Activated naive CD4-positive, alpha-beta T cell treated with anti-CD3 and anti-CD28 coated beads, Interleukin-2, amount 10 ng/mL, durations not matched to agents 7 days and 5 days (primary cell): ENCODE data around the gene CCDC33.

Source experiments
- CTCF ChIA-PET: fragments of 350-600 bp; sonication (Branson Sonifier 250); formaldehyde crosslinking; loops from one replicate; lab custom pipeline; 2021; ENCODE audit warnings: antibody characterized with exemption; lab: Charles Lee
- DNase-seq: peaks from one replicate; pipeline ENCODE4 v3.0.0-alpha.2; 2020
- H3K27ac Mint-ChIP-seq: one replicate; pipeline ENCODE4 v1.8.0; 2021; ENCODE audit warnings: mild to moderate bottlenecking, moderate library complexity, mixed read lengths
- H3K27me3 Mint-ChIP-seq: one replicate; pipeline ENCODE4 v1.8.0; 2021; ENCODE audit warnings: mild to moderate bottlenecking, mixed read lengths
- H3K36me3 Mint-ChIP-seq: one replicate; pipeline ENCODE4 v1.8.0; 2021; ENCODE audit warnings: mixed read lengths
- H3K4me1 Mint-ChIP-seq: one replicate; pipeline ENCODE4 v1.8.0; 2021; ENCODE audit warnings: mixed read lengths
- H3K4me3 Mint-ChIP-seq: one replicate; pipeline ENCODE4 v1.8.0; 2021; ENCODE audit warnings: mild to moderate bottlenecking, moderate library complexity, mixed read lengths
- H3K9me3 Mint-ChIP-seq: one replicate; pipeline ENCODE4 v1.8.0; 2021; ENCODE audit warnings: mixed read lengths

Gene CCDC33

GRCh38 chr15:74381190-74381453 is 145.0 kb downstream of the CCDC33 start:
- no peak overlapping the region for H3K27ac Mint-ChIP-seq
- no peaks in the 10 kb centered on the region for H3K36me3 Mint-ChIP-seq
- no peaks in the 10 kb centered on the region for H3K27me3 Mint-ChIP-seq
- H3K4me1 Mint-ChIP-seq = peaks cover 59% of the 10 kb centered on the region
- no peak for DNase-seq
- CTCF ChIA-PET = interaction anchor here (1.5 to 6.2 kb wide), 4 partner anchors 50 to 161 kb away, joined by 5 to 307 read pairs (median 14); partner anchors contain the start of gene SEMA7A
- H3K9me3 Mint-ChIP-seq = no peaks in the 10 kb centered on the region
- H3K4me3 Mint-ChIP-seq = no peak overlapping the region

GRCh38 chr15:74381481-74381880 is 145.4 kb downstream of the CCDC33 start:
- CTCF ChIA-PET = interaction anchor here (1.4 to 6.2 kb wide), 8 partner anchors 24 to 251 kb away, joined by 3 to 307 read pairs (median 6); partner anchors contain the start of gene SEMA7A
- H3K9me3 Mint-ChIP-seq = no peaks in the 10 kb centered on the region
- no peak overlapping the region for H3K4me3 Mint-ChIP-seq
- H3K27me3 Mint-ChIP-seq = no peaks in the 10 kb centered on the region
- DNase-seq = no peak
- H3K4me1 Mint-ChIP-seq = peaks cover 59% of the 10 kb centered on the region
- no peaks in the 10 kb centered on the region for H3K36me3 Mint-ChIP-seq
- H3K27ac Mint-ChIP-seq = peak overlapping the region; percentile 21

- peak; percentile 82 for DNase-seq
- Mint-ChIP-seq H3K27ac (no peak overlapping the region), H3K27me3 (no peaks in the 10 kb centered on the region), H3K4me1 (peaks cover 59% of the 10 kb centered on the region), H3K36me3 (no peaks in the 10 kb centered on the region), H3K9me3 (no peaks in the 10 kb centered on the region), H3K4me3 (no peak overlapping the region)
- CTCF ChIA-PET = interaction anchor here (0.6 to 6.2 kb wide), 27 partner anchors 8 to 387 kb away, joined by 3 to 307 read pairs (median 5); partner anchors contain the start of genes SEMA7A and UBL7
Observed at GRCh38 chr15:74382004-74382816, 146.1 kb downstream of the CCDC33 start.

GRCh38 chr15:74383286-74383685 is 147.2 kb downstream of the CCDC33 start:
- CTCF ChIA-PET = interaction anchor here (1.2 to 6.2 kb wide), 8 partner anchors 10 to 106 kb away, joined by 5 to 307 read pairs (median 12); partner anchors contain the start of gene SEMA7A
- no peaks in the 10 kb centered on the region for H3K36me3 Mint-ChIP-seq
- peaks cover 57% of the 10 kb centered on the region for H3K4me1 Mint-ChIP-seq
- H3K27me3 Mint-ChIP-seq = no peaks in the 10 kb centered on the region
- H3K27ac Mint-ChIP-seq = no peak overlapping the region
- H3K9me3 Mint-ChIP-seq = no peaks in the 10 kb centered on the region
- DNase-seq = no peak
- no peak overlapping the region for H3K4me3 Mint-ChIP-seq

GRCh38 chr15:74383695-74384565 is 147.8 kb downstream of the CCDC33 start:
- CTCF ChIA-PET = interaction anchor here (0.8 to 6.2 kb wide), 11 partner anchors 8 to 403 kb away, joined by 3 to 307 read pairs (median 5); partner anchors contain the start of genes SEMA7A and UBL7
- Mint-ChIP-seq H3K4me3 (no peak overlapping the region), H3K36me3 (no peaks in the 10 kb centered on the region), H3K27me3 (no peaks in the 10 kb centered on the region), H3K4me1 (peaks cover 52% of the 10 kb centered on the region), H3K9me3 (no peaks in the 10 kb centered on the region), H3K27ac (peak overlapping the region; percentile 89)
- peak; percentile 66 for DNase-seq

GRCh38 chr15:74384566-74384880 is 148.4 kb downstream of the CCDC33 start:
- Mint-ChIP-seq H3K36me3 (no peaks in the 10 kb centered on the region), H3K4me3 (no peak overlapping the region), H3K9me3 (no peaks in the 10 kb centered on the region), H3K27me3 (no peaks in the 10 kb centered on the region), H3K27ac (peak overlapping the region; percentile 89), H3K4me1 (peaks cover 46% of the 10 kb centered on the region)
- no peak for DNase-seq
- CTCF ChIA-PET = interaction anchor here (0.8 to 6.2 kb wide), 11 partner anchors 8 to 403 kb away, joined by 3 to 307 read pairs (median 4); partner anchors contain the start of genes SEMA7A and UBL7

- H3K27ac Mint-ChIP-seq = peak overlapping the region; percentile 89
- no peaks in the 10 kb centered on the region for H3K27me3 Mint-ChIP-seq
- DNase-seq = peak; percentile 69
- H3K36me3 Mint-ChIP-seq = no peaks in the 10 kb centered on the region
- CTCF ChIA-PET = interaction anchor here (0.9 to 6.2 kb wide), 10 partner anchors 8 to 402 kb away, joined by 3 to 307 read pairs (median 4); partner anchors contain the start of genes SEMA7A and UBL7
- H3K4me1 Mint-ChIP-seq = peaks cover 45% of the 10 kb centered on the region
- no peak overlapping the region for H3K4me3 Mint-ChIP-seq
- H3K9me3 Mint-ChIP-seq = no peaks in the 10 kb centered on the region
Observed at GRCh38 chr15:74384881-74385643, 148.9 kb downstream of the CCDC33 start.

GRCh38 chr15:74385733-74386132 is 149.6 kb downstream of the CCDC33 start:
- Mint-ChIP-seq H3K4me1 (peaks cover 49% of the 10 kb centered on the region), H3K9me3 (no peaks in the 10 kb centered on the region), H3K27ac (peak overlapping the region; percentile 89), H3K36me3 (no peaks in the 10 kb centered on the region), H3K27me3 (no peaks in the 10 kb centered on the region), H3K4me3 (no peak overlapping the region)
- DNase-seq = no peak
- CTCF ChIA-PET = interaction anchor here (0.9 to 6.2 kb wide), 5 partner anchors 15 to 137 kb away, joined by 3 to 307 read pairs (median 3); partner anchors contain the start of gene SEMA7A
